ENCODE data around the gene TECTB.

- no peak for TF ChIP-seq CTCF (IDR thresholded peaks at IDR 0.05)
- no peak for TF ChIP-seq POLR2AphosphoS5 (IDR thresholded peaks at IDR 0.05; ENCODE audit: low read depth, low read length)
Measured at GRCh38 chr10:112311481-112311880, 28.3 kb downstream of the TECTB start.

Measured in Panc1 (cell line).